ENCODE measurements around the gene GSTM3. TPM values are rescaled to one million over a fixed set of nuclear protein-coding genes. Genes with fewer than 3 reads are reported as not detected.

Gene GSTM3
- total RNA-seq, 2 experiments from 2014 or later = 14.8 to 15.4 TPM

DNA sequence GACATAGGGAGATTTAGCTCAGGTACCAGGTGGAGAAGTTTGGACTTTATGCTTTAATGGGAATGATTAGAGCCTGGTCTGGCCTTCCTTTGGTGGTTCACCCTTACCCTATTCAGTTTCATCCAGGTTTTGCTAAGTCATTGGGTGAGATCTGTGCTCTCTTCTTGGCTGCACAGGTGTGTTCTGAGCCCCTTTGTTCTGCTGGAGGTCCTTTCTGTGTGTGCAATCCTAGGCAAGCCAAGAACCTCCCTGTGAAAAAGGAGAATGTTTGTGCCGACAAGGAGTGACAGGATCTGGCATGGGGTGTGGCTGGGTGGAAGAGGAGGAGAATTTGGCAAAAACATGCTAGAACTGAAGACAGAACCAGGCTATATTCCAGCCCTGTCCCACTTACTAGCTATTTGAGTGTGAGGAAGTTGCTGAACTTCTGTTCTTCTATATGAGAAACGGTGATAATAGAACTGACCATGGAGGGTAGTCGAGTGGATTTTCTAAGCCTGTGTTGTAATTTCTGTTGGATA is 24.2 kb downstream of the GSTM3 start:
- Mint-ChIP-seq H3K27me3 (peaks cover 17% of the 10 kb centered on the region), H3K4me1 (ENCODE audit: low read depth) (no peaks in the 10 kb centered on the region), H3K4me3 (no peak overlapping the region), H3K36me3 (ENCODE audit: low read depth) (no peaks in the 10 kb centered on the region), H3K27ac (no peak overlapping the region), H3K9me3 (no peaks in the 10 kb centered on the region)
- H3K27me3 ChIP-seq (ENCODE audit: control insufficient read depth in 1 of 2, insufficient read depth in 2 of 2, low read length in 2 of 2) = peaks cover 0 to 5% of the 10 kb centered on the region in 2 experiments
- H3K27ac ChIP-seq (ENCODE audit: low read depth in 1 of 2, low read length in 2 of 2) = no peak overlapping the region
- POLR2A ChIA-PET = no interaction called here
- DNase-seq (no peak), ATAC-seq (ENCODE audit: poor library complexity) (no peak)
- H3K9me3 ChIP-seq (ENCODE audit: control insufficient read depth in 1 of 2, insufficient read depth in 1 of 2, low read length in 2 of 2) = no peaks in the 10 kb centered on the region
- intact Hi-C loops (cut with DNase I, micrococcal nuclease) = no loop called here
- CTCF ChIA-PET = no interaction called here
- no peak overlapping the region for H3K4me3 ChIP-seq (ENCODE audit: low read length)
- no peaks in the 10 kb centered on the region for H3K4me1 ChIP-seq (ENCODE audit: insufficient read depth, low read length)
- TF ChIP-seq, protein P1, sequence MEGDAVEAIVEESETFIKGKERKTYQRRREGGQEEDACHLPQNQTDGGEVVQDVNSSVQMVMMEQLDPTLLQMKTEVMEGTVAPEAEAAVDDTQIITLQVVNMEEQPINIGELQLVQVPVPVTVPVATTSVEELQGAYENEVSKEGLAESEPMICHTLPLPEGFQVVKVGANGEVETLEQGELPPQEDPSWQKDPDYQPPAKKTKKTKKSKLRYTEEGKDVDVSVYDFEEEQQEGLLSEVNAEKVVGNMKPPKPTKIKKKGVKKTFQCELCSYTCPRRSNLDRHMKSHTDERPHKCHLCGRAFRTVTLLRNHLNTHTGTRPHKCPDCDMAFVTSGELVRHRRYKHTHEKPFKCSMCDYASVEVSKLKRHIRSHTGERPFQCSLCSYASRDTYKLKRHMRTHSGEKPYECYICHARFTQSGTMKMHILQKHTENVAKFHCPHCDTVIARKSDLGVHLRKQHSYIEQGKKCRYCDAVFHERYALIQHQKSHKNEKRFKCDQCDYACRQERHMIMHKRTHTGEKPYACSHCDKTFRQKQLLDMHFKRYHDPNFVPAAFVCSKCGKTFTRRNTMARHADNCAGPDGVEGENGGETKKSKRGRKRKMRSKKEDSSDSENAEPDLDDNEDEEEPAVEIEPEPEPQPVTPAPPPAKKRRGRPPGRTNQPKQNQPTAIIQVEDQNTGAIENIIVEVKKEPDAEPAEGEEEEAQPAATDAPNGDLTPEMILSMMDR (IDR thresholded peaks at IDR 0.05) = no peak
- no peaks in the 10 kb centered on the region for H3K36me3 ChIP-seq (ENCODE audit: insufficient read depth, low read length)

DNA sequence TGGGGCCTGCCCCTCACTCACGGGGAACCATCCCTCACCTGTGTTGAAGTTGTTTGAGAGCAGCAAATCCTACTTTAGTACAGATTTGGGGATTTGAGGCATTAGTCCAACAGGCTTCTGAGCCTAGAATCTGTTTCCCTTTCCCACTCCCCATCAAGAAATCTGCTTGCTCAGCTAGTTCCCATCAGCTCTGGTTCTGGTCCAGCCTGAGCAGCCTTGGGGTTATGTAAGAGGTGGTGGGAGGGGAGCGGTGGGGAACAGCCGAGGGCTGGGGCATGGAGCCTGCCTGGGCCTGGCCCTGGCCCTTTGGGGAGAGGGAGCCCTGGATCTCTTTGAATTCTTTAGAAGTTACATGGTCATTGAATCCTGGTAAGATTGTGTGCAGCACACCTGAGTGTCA is 24.7 kb downstream of the GSTM3 start:
- POLR2A ChIA-PET = no interaction called here

DNA sequence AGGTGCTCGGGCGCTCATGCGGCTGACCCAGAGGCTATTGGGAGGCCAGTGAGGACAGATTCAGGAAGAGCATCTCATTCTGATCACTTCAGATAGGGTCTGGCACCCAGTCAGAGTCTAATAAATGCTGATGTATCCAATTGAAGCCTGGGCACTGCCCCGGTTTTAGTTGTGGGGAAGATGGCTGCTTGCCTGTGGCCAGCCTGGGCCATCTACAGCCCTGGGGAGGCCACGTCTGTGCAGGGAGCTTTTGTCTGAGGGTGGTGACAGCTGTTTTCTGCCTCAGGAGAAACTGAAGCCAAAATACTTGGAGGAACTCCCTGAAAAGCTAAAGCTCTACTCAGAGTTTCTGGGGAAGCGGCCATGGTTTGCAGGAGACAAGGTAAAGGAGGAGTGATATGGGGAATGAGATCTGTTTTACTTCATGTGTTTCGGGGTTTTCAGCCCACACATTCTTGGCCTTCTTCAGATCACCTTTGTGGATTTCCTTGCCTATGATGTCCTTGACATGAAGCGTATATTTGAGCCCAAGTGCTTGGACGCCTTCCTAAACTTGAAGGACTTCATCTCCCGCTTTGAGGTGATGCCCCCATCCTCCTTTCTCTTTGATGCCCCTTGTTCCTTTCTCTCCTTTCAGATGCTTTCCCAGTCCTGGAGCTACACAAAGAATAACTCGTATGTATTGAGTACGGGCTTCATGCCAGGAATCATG is 26.0 kb downstream of the GSTM3 start:
- Mint-ChIP-seq H3K36me3 (ENCODE audit: low read depth) (no peaks in the 10 kb centered on the region), H3K4me1 (ENCODE audit: low read depth) (no peaks in the 10 kb centered on the region), H3K27ac (no peak overlapping the region), H3K9me3 (no peaks in the 10 kb centered on the region), H3K4me3 (no peak overlapping the region), H3K27me3 (peaks cover 17% of the 10 kb centered on the region)
- peaks cover 0 to 5% of the 10 kb centered on the region in 2 experiments for H3K27me3 ChIP-seq (ENCODE audit: control insufficient read depth in 1 of 2, insufficient read depth in 2 of 2, low read length in 2 of 2)
- peak in 1 of 14 experiments; percentile 0 for DNase-seq
- intact Hi-C loops (cut with DNase I, micrococcal nuclease) = no loop called here
- H3K4me3 ChIP-seq (ENCODE audit: low read length) = no peak overlapping the region
- ChIA-PET POLR2A (no interaction called here), CTCF (no interaction called here)
- no peak for ATAC-seq (ENCODE audit: poor library complexity)
- TF ChIP-seq, protein P1 (IDR thresholded peaks at IDR 0.05) = no peak
- no peaks in the 10 kb centered on the region for H3K4me1 ChIP-seq (ENCODE audit: insufficient read depth, low read length)
- no peak overlapping the region for H3K27ac ChIP-seq (ENCODE audit: low read depth in 1 of 2, low read length in 2 of 2)
- no peaks in the 10 kb centered on the region for H3K9me3 ChIP-seq (ENCODE audit: control insufficient read depth in 1 of 2, insufficient read depth in 1 of 2, low read length in 2 of 2)
- H3K36me3 ChIP-seq (ENCODE audit: insufficient read depth, low read length) = no peaks in the 10 kb centered on the region

More for the DNA sequence above, 24.7 kb downstream of the GSTM3 start:
- Histone ChIP-seq H3K9me3 (ENCODE audit: control insufficient read depth in 1 of 2, insufficient read depth in 1 of 2, low read length in 2 of 2) (no peaks in the 10 kb centered on the region), H3K27me3 (ENCODE audit: control insufficient read depth in 1 of 2, insufficient read depth in 2 of 2, low read length in 2 of 2) (peaks cover 0 to 5% of the 10 kb centered on the region in 2 experiments), H3K4me1 (ENCODE audit: insufficient read depth, low read length) (no peaks in the 10 kb centered on the region), H3K27ac (ENCODE audit: low read depth in 1 of 2, low read length in 2 of 2) (no peak overlapping the region), H3K4me3 (ENCODE audit: low read length) (no peak overlapping the region), H3K36me3 (ENCODE audit: insufficient read depth, low read length) (no peaks in the 10 kb centered on the region)
- peak in 1 of 14 experiments; percentile 4 for DNase-seq
- CTCF ChIA-PET = no interaction called here
- ATAC-seq (ENCODE audit: poor library complexity) = no peak
- no peaks in the 10 kb centered on the region for H3K9me3 Mint-ChIP-seq
- H3K27me3 Mint-ChIP-seq = peaks cover 17% of the 10 kb centered on the region
- intact Hi-C loops (cut with DNase I, micrococcal nuclease) = no loop called here
- no peaks in the 10 kb centered on the region for H3K4me1 Mint-ChIP-seq (ENCODE audit: low read depth)
- no peaks in the 10 kb centered on the region for H3K36me3 Mint-ChIP-seq (ENCODE audit: low read depth)
- TF ChIP-seq, protein P1 (IDR thresholded peaks at IDR 0.05) = no peak
- H3K27ac Mint-ChIP-seq = no peak overlapping the region
- no peak overlapping the region for H3K4me3 Mint-ChIP-seq

Data from CD4-positive, alpha-beta T cell (primary cell).